22Rv1 (cell line): ENCODE data around the gene TBC1D2B.

ENCODE experiments used
- ZFX ChIP-seq: fragments of 450-650 bp; IDR thresholded peaks from 2 replicates; pipeline ENCODE4 v1.6.1; 2017; ENCODE audit warnings: antibody characterized with exemption, borderline replicate concordance
- TF ChIP-seq, protein P1 (sequence below): fragments of 450-650 bp; IDR thresholded peaks from 2 replicates; pipeline ENCODE4 v1.5.1; 2017; ENCODE audit warnings: mild to moderate bottlenecking

DNA sequence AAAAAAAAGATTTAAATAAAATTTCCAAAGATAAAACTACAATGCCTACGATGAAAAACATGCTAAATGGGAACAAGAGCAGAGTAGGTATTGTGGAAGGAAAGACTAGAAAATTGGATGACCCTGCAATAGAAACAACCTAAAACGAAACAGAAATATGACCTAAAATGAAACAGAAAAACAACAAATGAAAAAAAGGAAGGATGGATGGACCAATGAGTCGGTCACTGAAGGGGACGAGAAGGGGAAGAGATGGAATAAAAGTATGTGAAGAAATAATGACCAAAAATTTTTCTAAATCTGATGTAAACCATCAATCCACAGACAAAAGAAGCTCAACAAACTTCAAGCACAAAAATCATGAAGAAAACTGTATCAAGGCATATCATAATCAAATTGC lies 44.8 kb downstream of the TBC1D2B start:
- TF ChIP-seq, protein P1, sequence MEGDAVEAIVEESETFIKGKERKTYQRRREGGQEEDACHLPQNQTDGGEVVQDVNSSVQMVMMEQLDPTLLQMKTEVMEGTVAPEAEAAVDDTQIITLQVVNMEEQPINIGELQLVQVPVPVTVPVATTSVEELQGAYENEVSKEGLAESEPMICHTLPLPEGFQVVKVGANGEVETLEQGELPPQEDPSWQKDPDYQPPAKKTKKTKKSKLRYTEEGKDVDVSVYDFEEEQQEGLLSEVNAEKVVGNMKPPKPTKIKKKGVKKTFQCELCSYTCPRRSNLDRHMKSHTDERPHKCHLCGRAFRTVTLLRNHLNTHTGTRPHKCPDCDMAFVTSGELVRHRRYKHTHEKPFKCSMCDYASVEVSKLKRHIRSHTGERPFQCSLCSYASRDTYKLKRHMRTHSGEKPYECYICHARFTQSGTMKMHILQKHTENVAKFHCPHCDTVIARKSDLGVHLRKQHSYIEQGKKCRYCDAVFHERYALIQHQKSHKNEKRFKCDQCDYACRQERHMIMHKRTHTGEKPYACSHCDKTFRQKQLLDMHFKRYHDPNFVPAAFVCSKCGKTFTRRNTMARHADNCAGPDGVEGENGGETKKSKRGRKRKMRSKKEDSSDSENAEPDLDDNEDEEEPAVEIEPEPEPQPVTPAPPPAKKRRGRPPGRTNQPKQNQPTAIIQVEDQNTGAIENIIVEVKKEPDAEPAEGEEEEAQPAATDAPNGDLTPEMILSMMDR: no peak
- TF ChIP-seq ZFX: no peak
